Gastrocnemius medialis (tissue), 4 donors: Measurements from ENCODE around the gene SPARC.

Experiments
- POLR2A ChIP-seq, 2 donors: fragments of 450-650 bp; IDR thresholded peaks; one replicate each; pipeline ENCODE4 v1.6.1; 2017; ENCODE audit warnings: antibody characterized with exemption in 2 of 2, mild to moderate bottlenecking in 2 of 2, moderate library complexity in 2 of 2
- TF ChIP-seq, protein P1 (sequence below), 5 experiments: fragments of 450-650 bp in 3 of 5; fragments of 200-600 bp in 2 of 5; sonication (generic) in 2 of 5; IDR thresholded peaks in 4 of 5; conservative IDR thresholded peaks in 1 of 5; 1 replicate in 4 of 5; 2 replicates in 1 of 5; pipeline ENCODE4 v1.5.1; 2016 to 2019; ENCODE audit warnings: antibody characterized with exemption in 5 of 5, mild to moderate bottlenecking in 3 of 5, moderate library complexity in 3 of 5

GRCh38 chr5:151680944-151681427 is 5.7 kb downstream of the SPARC start:
- TF ChIP-seq, protein P1, sequence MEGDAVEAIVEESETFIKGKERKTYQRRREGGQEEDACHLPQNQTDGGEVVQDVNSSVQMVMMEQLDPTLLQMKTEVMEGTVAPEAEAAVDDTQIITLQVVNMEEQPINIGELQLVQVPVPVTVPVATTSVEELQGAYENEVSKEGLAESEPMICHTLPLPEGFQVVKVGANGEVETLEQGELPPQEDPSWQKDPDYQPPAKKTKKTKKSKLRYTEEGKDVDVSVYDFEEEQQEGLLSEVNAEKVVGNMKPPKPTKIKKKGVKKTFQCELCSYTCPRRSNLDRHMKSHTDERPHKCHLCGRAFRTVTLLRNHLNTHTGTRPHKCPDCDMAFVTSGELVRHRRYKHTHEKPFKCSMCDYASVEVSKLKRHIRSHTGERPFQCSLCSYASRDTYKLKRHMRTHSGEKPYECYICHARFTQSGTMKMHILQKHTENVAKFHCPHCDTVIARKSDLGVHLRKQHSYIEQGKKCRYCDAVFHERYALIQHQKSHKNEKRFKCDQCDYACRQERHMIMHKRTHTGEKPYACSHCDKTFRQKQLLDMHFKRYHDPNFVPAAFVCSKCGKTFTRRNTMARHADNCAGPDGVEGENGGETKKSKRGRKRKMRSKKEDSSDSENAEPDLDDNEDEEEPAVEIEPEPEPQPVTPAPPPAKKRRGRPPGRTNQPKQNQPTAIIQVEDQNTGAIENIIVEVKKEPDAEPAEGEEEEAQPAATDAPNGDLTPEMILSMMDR (IDR thresholded peaks at IDR 0.05 in 4 of 5, conservative IDR thresholded peaks at IDR 0.05 in 1 of 5) = no peak
- TF ChIP-seq POLR2A (IDR thresholded peaks at IDR 0.05) = peak in 1 of 2 donors; percentile 14
